GM23248 (cell line): ENCODE data around the gene TKT.

ENCODE experiments used
- EZH2 ChIP-seq: fragments of 200-600 bp; sonication (generic); IDR thresholded peaks from 2 replicates; pipeline ENCODE4 v1.6.1; 2018; ENCODE audit warnings: antibody characterized with exemption, mild to moderate bottlenecking; ENCODE audit not compliant: insufficient read depth, poor library complexity, severe bottlenecking
- EZH2phosphoT487 ChIP-seq: fragments of 200-600 bp; sonication (generic); IDR thresholded peaks from 2 replicates; pipeline ENCODE4 v1.6.1; 2018; ENCODE audit warnings: antibody characterized with exemption, moderate library complexity, mild to moderate bottlenecking, low read depth; ENCODE audit not compliant: insufficient read depth

DNA sequence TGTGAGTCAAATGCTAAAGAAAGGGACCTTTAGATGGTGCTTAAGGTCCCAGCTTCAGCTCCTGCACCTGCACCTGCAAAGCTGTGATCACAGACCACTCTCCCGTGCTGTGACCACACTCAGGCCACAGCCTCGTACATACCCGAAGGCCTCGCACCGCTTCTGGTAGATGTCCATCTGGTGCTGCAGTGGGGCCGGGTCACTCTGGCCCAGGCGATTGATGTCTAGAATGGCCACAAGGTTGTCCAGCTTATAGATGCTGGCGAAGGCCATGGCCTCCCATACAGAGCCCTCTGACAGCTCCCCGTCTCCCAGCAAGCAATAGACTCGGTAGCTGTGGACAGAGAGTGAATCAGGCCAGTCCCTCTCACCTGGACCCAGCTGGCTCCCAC is 21.0 kb downstream of the TKT start:
- TF ChIP-seq EZH2, result no peak
- TF ChIP-seq EZH2phosphoT487, result no peak
